Kidney (tissue), 14 donors: ENCODE results near the gene TSNAXIP1. TPM values are rescaled to one million over a fixed set of nuclear protein-coding genes. Genes with fewer than 3 reads are reported as not detected.

Source experiments
- DNase-seq, 5 donors: peaks; one replicate each; pipeline ENCODE4 v3.0.0-alpha.2; 2013 to 2020
- FAIRE-seq: peaks from 2 replicates; lab custom pipeline; 2012; peaks lifted over from hg19 to GRCh38; lab: Jason Lieb, UNC
- H3K27ac ChIP-seq, 2 donors: one replicate each; pipeline ENCODE4 v1.7.0; 2013; ENCODE audit warnings: low read depth in 2 of 2, low read length in 2 of 2, inconsistent platforms in 1 of 2
- H3K27me3 ChIP-seq: one replicate; pipeline ENCODE4 v1.7.1; 2013; ENCODE audit warnings: low read length, inconsistent platforms; ENCODE audit not compliant: control insufficient read depth, insufficient read depth
- H3K36me3 ChIP-seq, 3 donors: one replicate each; pipeline versions ENCODE4 v1.7.0 to v1.7.1; 2013; ENCODE audit warnings: low read length in 3 of 3, control low read depth in 1 of 3, inconsistent platforms in 1 of 3; ENCODE audit not compliant: insufficient read depth in 3 of 3, control insufficient read depth in 2 of 3
- H3K4me1 ChIP-seq, 3 donors: one replicate each; pipeline versions ENCODE4 v1.7.0 to v1.7.1; 2013; ENCODE audit warnings: low read length in 3 of 3, inconsistent platforms in 1 of 3, low read depth in 1 of 3; ENCODE audit not compliant: control insufficient read depth in 2 of 3, insufficient read depth in 2 of 3
- H3K4me3 ChIP-seq, 3 donors: one replicate each; pipeline versions ENCODE4 v1.7.0 to v1.8.1; 2013; ENCODE audit warnings: low read length in 3 of 3, control low read depth in 1 of 3, inconsistent platforms in 1 of 3
- H3K9ac ChIP-seq, 3 donors: one replicate each; pipeline versions ENCODE4 v1.7.0 to v1.7.1; 2013; ENCODE audit warnings: low read length in 3 of 3, control low read depth in 1 of 3, inconsistent platforms in 1 of 3
- H3K9me3 ChIP-seq, 3 donors: one replicate each; pipeline versions ENCODE4 v1.7.0 to v1.7.1; 2013; ENCODE audit warnings: low read length in 3 of 3, control low read depth in 1 of 3, inconsistent platforms in 1 of 3; ENCODE audit not compliant: control insufficient read depth in 2 of 3, insufficient read depth in 1 of 3
- CTCF ChIP-seq: IDR thresholded peaks from 3 replicates; pipeline ENCODE4 v1.5.1; 2012; ENCODE audit warnings: mild to moderate bottlenecking, moderate library complexity, borderline replicate concordance; ENCODE audit not compliant: insufficient read depth; ENCODE audit errors: extremely low read depth
- intact Hi-C: fragments of 100-400 bp; cut with DNase I; formaldehyde crosslinking; loops from one replicate; pipeline ENCODE4 v1.11.1; 2022
- polyA plus RNA-seq: library from polyadenylated mRNA; stranded (reverse); fragments of 350-450 nt; fragmentation: Illumina TruSeq; extraction: RNeasy Lipid Tissue Mini Kit (QIAGEN cat#74804); gene quantifications from one replicate; pipeline ENCODE4 v1.2.3, GENCODE V29; 2014; ENCODE audit warnings: low read depth, low replicate concordance; ENCODE audit not compliant: insufficient read depth
- total RNA-seq: library from RNA; stranded (reverse); fragmentation: NEBNext Ultra II Directional; extraction: Animal tissue kit (Norgen Biotek cat#: 25700); gene quantifications from one replicate; pipeline ENCODE4 v1.2.1, GENCODE V29; 2021
- donor health status: control.
- donor health status: control.
- donor health status: control.
- donor health status: control.
- donor health status: control.
- donor health status: DM: yes; HTN: yes; CAD: no.
- donor health status: Normal renal cell carcinoma (clear cell type).

TSNAXIP1 gene
- total and polyA plus RNA-seq, 2 donors from 2014 or later: 2.8 to 3.9 TPM

GRCh38 chr16:67853670-67854069 lies 47.0 kb downstream of the TSNAXIP1 start:
- no peaks in the 10 kb centered on the region for H3K36me3 ChIP-seq
- H3K9ac ChIP-seq: no peak overlapping the region
- H3K9me3 ChIP-seq: no peaks in the 10 kb centered on the region
- no peak for DNase-seq
- no peaks in the 10 kb centered on the region for H3K27me3 ChIP-seq
- no peak overlapping the region for H3K27ac ChIP-seq
- FAIRE-seq: no peak
- peaks cover 0 to 15% (median 13%) of the 10 kb centered on the region in 3 donors for H3K4me1 ChIP-seq
- intact Hi-C loops: no loop called here
- TF ChIP-seq CTCF: no peak
- H3K4me3 ChIP-seq: no peak overlapping the region

GRCh38 chr16:67855789-67856188 lies 49.1 kb downstream of the TSNAXIP1 start:
- H3K9ac ChIP-seq: no peak overlapping the region
- FAIRE-seq: no peak
- H3K27me3 ChIP-seq: no peaks in the 10 kb centered on the region
- H3K4me3 ChIP-seq: no peak overlapping the region
- intact Hi-C loops: no loop called here
- no peak for DNase-seq
- no peak for TF ChIP-seq CTCF
- peaks cover 0 to 5% (median 0%) of the 10 kb centered on the region in 3 donors for H3K36me3 ChIP-seq
- peaks cover 0 to 15% (median 13%) of the 10 kb centered on the region in 3 donors for H3K4me1 ChIP-seq
- H3K9me3 ChIP-seq: no peaks in the 10 kb centered on the region
- no peak overlapping the region for H3K27ac ChIP-seq

- no peaks in the 10 kb centered on the region for H3K27me3 ChIP-seq
- FAIRE-seq (no peak), DNase-seq (no peak)
- H3K4me1 ChIP-seq: peaks cover 0 to 15% (median 15%) of the 10 kb centered on the region in 3 donors
- no peak overlapping the region for H3K9ac ChIP-seq
- no peak overlapping the region for H3K27ac ChIP-seq
- intact Hi-C loops: no loop called here
- peaks cover 0 to 5% (median 0%) of the 10 kb centered on the region in 3 donors for H3K36me3 ChIP-seq
- no peaks in the 10 kb centered on the region for H3K9me3 ChIP-seq
- TF ChIP-seq CTCF: no peak
- no peak overlapping the region for H3K4me3 ChIP-seq
Measured at GRCh38 chr16:67856927-67857546, 50.3 kb downstream of the TSNAXIP1 start.
